ENCODE measurements around the gene C1orf210.

DNA sequence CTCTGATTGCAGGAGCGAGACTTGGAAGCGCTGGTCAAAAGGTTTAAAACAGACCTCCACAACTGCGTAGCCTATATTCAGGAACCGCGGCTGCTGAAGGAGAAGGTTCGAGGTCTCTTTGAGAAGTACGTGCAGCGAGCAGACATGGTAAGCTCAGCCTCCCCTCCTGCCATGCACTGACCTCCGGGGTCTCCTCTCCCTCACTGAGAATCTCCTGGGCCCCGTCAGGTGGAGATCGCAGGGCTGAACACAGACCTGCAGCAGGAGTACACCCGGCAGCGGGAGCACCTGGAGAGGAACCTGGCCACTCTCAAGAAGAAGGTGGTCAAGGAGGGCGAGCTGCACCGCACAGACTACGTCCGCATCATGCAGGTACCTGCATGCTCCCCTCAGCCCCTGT is 51.1 kb downstream of the C1orf210 start:
- TF ChIP-seq, protein P1, sequence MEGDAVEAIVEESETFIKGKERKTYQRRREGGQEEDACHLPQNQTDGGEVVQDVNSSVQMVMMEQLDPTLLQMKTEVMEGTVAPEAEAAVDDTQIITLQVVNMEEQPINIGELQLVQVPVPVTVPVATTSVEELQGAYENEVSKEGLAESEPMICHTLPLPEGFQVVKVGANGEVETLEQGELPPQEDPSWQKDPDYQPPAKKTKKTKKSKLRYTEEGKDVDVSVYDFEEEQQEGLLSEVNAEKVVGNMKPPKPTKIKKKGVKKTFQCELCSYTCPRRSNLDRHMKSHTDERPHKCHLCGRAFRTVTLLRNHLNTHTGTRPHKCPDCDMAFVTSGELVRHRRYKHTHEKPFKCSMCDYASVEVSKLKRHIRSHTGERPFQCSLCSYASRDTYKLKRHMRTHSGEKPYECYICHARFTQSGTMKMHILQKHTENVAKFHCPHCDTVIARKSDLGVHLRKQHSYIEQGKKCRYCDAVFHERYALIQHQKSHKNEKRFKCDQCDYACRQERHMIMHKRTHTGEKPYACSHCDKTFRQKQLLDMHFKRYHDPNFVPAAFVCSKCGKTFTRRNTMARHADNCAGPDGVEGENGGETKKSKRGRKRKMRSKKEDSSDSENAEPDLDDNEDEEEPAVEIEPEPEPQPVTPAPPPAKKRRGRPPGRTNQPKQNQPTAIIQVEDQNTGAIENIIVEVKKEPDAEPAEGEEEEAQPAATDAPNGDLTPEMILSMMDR (IDR thresholded peaks at IDR 0.05; ENCODE audit: low read length) = no peak
- TF ChIP-seq EZH2 (IDR thresholded peaks at IDR 0.05; ENCODE audit: borderline replicate concordance, low read length) = no peak
